Hematopoietic multipotent progenitor cell treated with erythropoietin and hydrocortisone succinate and interleukin-3 and kit ligand, for 4 days (in vitro differentiated cells): ENCODE measurements around the gene LRRC8B.
A peak's percentile ranks its signal among the peaks of the same experiment; 100 is the strongest.

ENCODE experiments used
- DNase-seq: peaks from one replicate; pipeline ENCODE4 v3.0.0-alpha.2; 2015

Gene LRRC8B

DNA sequence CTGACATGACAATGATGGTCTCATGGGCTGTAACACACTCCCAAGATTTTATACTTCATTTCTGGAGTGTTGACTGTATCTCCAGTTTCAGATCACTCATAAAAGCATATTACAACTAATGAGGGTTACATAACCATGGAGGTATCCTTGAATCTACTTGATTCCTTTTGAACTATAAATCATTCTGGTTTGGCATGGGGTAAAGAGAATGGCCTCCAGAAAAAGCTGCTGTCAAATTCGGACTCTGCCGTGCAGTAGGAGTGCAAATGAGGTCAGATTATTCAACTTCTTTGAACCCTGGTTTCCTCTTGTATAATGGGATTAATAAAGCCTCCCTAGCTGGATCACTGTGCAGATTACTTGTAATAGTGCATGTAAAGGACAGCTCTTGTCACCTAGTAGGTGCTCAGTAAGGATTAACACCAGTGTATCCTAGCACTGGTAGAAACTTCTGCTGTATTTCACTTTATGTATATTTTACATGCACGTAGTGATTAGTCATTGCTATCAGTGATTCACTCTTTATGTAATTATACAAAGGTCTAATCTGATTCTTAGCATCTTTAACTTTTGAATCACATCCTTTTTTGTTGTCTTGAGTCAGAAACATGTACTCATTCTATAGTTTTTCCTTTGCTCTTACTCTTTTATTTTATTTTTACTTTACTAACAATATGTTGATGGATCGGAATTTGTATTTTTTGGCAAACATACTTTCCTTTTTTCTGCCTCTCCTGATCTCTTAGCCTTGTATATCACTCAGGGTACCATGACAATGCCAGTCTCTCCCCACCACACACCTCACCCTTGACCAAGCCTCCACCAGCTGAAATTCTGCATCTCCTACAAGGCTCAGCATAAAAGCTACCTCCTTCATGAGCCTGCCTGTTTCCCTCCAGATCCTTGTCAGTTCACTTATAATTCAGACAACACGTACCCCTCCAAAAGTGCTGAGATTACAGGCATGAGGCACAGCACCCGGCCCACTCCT is 111.5 kb downstream of the LRRC8B start:
- DNase-seq, result no peak

DNA sequence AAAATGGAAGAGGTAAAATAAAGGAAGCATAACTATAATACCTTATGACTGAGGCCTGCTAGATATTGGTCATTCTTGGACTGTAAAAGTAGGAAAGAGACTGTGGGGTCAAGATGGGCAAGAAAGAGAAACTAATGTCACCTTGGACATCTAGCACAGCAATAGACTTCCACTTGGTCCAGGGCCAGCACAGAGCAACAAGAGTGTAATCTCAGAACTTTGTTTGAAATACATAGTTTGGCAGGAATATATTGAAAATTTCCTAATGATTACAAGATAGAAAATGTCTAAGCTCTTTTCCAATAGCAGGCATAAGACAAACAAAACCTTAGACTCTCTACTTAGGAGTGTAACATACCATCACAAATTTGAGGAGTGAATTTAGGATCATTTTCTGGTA is 112.9 kb downstream of the LRRC8B start:
- DNase-seq, result no peak

DNA sequence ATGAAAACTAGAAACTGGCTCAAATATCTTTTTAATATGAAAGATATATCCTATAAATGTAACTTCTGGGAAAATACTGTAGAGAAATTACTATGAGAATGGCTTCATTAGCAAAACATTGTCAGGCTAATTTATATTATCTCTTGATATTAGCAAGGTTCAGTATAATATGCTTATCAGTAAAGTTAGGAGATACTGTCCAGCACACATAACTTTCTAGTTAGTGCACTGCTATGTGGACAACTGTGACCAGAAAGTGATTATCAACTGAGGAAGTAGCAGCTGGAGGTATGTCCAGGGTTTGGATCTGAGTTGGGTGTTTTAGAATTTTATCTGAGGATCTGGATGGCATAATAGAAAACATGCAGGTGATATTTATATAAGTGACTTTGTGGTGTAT is 115.8 kb downstream of the LRRC8B start:
- DNase-seq, result no peak

DNA sequence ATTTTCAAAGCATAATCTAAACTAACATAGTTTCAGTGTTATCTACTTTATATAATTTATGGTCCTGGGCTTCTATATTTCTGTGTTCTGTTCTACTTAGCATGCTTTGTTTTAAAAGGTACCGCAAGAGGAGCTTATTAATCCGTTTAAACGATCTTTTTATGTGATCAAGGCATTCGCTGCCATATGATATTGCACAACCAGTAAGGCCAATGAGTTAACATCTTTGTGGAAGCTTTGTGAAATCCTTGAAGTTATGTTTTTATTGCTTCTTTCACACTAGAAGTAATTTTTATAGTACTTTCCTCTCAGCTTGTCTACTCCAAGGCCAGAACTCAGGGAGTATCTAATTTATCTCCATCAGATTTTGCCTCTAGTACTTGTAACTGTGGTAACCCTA is 117.2 kb downstream of the LRRC8B start:
- peak; percentile 22 for DNase-seq

DNA sequence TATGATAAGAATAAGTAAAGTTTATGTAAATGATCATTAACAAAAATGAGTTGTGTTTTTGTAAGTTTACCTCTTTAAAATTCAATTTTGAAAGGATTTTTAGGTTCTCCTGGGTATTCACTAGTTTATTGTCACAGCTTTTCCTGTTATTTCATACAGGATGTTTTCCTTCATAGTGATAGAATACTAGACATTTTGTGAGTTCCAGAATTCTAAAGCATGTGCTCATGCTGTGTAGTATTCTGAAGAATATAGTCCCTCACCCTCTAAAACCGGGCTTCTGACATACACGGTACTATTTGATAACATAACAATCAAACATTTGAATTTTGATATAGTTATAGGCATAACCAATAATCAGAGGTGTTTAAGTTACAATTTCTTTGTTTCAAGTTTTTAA is 118.9 kb downstream of the LRRC8B start:
- no peak for DNase-seq

DNA sequence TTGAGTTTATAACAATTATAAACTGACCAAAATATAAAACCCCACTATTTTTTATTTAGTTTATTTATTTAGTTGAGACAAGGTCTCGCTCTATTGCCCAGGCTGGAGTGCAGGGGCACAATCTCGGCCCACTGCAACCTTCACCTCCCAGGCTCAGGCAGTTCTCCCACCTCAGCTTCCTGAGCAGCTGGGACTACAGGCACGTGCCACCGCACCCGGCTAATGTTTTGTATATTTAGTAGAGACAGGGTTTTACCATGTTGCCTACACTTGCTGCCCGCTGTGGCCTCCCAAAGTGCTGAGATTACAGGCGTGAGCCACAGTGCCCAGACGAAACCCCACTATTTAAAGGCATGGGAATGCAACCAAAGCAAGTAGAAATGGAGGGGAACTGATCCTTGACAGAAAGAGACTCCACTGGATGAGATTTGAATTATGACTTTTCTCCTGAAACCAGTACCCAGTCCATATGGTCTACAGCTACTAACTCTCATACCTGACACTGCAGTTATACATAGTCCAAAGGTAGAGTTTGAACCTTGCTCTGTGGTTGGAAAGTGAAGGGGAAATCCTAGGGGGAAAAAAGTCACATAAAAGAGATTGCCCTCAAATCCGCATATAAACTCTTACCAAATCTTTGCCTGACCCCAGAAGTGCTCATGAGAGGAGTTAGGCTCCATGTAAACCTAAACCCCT is 119.6 kb downstream of the LRRC8B start:
- no peak for DNase-seq

DNA sequence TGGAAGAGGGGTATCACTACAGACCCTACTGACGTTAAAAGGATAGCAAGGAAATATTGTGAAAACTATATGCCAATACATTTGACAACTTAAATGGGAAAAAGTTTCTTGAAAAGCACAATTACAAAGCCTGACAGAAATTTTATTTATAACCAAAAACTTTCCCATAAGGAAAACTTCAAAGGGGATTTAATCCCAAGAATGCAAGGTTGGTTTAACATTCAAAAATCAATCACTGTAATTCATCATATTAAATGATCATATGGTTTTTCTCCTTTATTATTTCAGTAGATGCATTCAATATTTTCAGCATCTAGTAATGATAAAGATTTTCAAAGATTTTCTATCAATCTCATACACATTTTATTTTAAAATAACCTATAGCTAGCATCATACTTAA is 121.6 kb downstream of the LRRC8B start:
- no peak for DNase-seq
